Neural cell (in vitro differentiated cells): ENCODE results near the gene MPND. TPM values are rescaled to one million over a fixed set of nuclear protein-coding genes. Genes with fewer than 3 reads are reported as not detected.

Source experiments
- H2AFZ ChIP-seq: fragments of 200-600, 300-800 bp; sonication (generic), shearing (Covaris generic); 2 replicates; pipeline ENCODE4 v1.6.0; 2014; ENCODE audit warnings: low read depth, mild to moderate bottlenecking, antibody characterized with exemption, low read length, moderate library complexity
- H3F3A ChIP-seq: fragments of 200-600 bp; shearing (Covaris generic); 2 replicates; pipeline ENCODE4 v1.6.1; 2016; ENCODE audit warnings: mild to moderate bottlenecking, moderate library complexity, mixed read lengths, antibody characterized with exemption, low read length; ENCODE audit not compliant: insufficient read depth, poor library complexity, severe bottlenecking
- H3K27ac ChIP-seq: fragments of 200-600, 300-800 bp; sonication (generic), shearing (Covaris generic); 2 replicates; pipeline ENCODE4 v1.5.1; 2014; ENCODE audit warnings: mild to moderate bottlenecking, low read length, moderate library complexity
- H3K27me3 ChIP-seq: fragments of 300-800, 200-600 bp; sonication (generic), shearing (Covaris generic); 2 replicates; pipeline ENCODE4 v1.6.0; 2014; ENCODE audit warnings: mild to moderate bottlenecking, low read depth, low read length, moderate library complexity; ENCODE audit not compliant: insufficient read depth
- H3K36me3 ChIP-seq: fragments of 300-800, 200-600 bp; sonication (generic), shearing (Covaris generic); 2 replicates; pipeline ENCODE4 v1.5.1; 2014; ENCODE audit warnings: mild to moderate bottlenecking, antibody characterized with exemption, low read length, moderate library complexity; ENCODE audit not compliant: insufficient read depth
- H3K4me2 ChIP-seq: fragments of 300-800, 200-600 bp; sonication (generic), shearing (Covaris generic); 2 replicates; pipeline ENCODE4 v1.6.0; 2014; ENCODE audit warnings: mild to moderate bottlenecking, low read length
- H3K4me3 ChIP-seq: fragments of 300-800, 200-600 bp; sonication (generic), shearing (Covaris generic); 2 replicates; pipeline ENCODE4 v1.5.1; 2014; ENCODE audit warnings: mild to moderate bottlenecking, low read length, moderate library complexity
- H3K79me2 ChIP-seq: fragments of 200-600 bp; shearing (Covaris generic); replicated peaks from 2 replicates; pipeline ENCODE4 v1.6.0; 2014; ENCODE audit warnings: mild to moderate bottlenecking, low read length, moderate library complexity; ENCODE audit not compliant: insufficient read depth
- H3K9ac ChIP-seq: fragments of 300-800, 200-600 bp; sonication (generic), shearing (Covaris generic); 2 replicates; pipeline ENCODE4 v1.6.1; 2016; ENCODE audit warnings: mild to moderate bottlenecking, low read length, mixed read lengths
- H3K9me2 ChIP-seq: fragments of 200-600 bp; shearing (Covaris generic); 2 replicates; pipeline ENCODE4 v1.6.1; 2016; ENCODE audit warnings: mild to moderate bottlenecking, low read length, mixed read lengths; ENCODE audit not compliant: insufficient read depth
- H3K9me3 ChIP-seq: fragments of 200-600, 300-800 bp; sonication (generic), shearing (Covaris generic); 2 replicates; pipeline ENCODE4 v1.6.1; 2016; ENCODE audit warnings: mild to moderate bottlenecking, mixed run types, low read length, moderate library complexity, mixed read lengths
- H4K20me1 ChIP-seq: fragments of 200-600 bp; shearing (Covaris generic); 2 replicates; pipeline ENCODE4 v1.6.1; 2016; ENCODE audit warnings: mild to moderate bottlenecking, mixed run types; ENCODE audit not compliant: insufficient read depth
- CTCF ChIP-seq: fragments of 450-650 bp; IDR thresholded peaks from 2 replicates; pipeline ENCODE4 v1.5.1; 2014; ENCODE audit warnings: antibody characterized with exemption, mild to moderate bottlenecking, moderate library complexity; ENCODE audit not compliant: poor library complexity, severe bottlenecking
- EP300 ChIP-seq: fragments of 450-650 bp; conservative IDR thresholded peaks from 2 replicates; pipeline ENCODE4 v1.6.1; 2014; ENCODE audit warnings: antibody characterized with exemption, mild to moderate bottlenecking, moderate library complexity; ENCODE audit not compliant: poor library complexity, severe bottlenecking
- EZH2 ChIP-seq: fragments of 200-600, 300-800 bp; shearing (Covaris generic), sonication (generic); IDR thresholded peaks from 2 replicates; pipeline ENCODE4 v1.6.1; 2014; ENCODE audit warnings: antibody characterized with exemption, low read length, borderline replicate concordance, mild to moderate bottlenecking; ENCODE audit not compliant: insufficient read depth, poor library complexity, severe bottlenecking
- MXI1 ChIP-seq: fragments of 450-650 bp; conservative IDR thresholded peaks from 2 replicates; pipeline ENCODE4 v1.6.1; 2014; ENCODE audit warnings: antibody characterized with exemption, mild to moderate bottlenecking; ENCODE audit not compliant: poor library complexity, severe bottlenecking
- POLR2AphosphoS5 ChIP-seq: IDR thresholded peaks from 2 replicates; pipeline ENCODE4 v1.6.1; 2012
- RAD21 ChIP-seq: fragments of 450-650 bp; conservative IDR thresholded peaks from 2 replicates; pipeline ENCODE4 v1.6.1; 2014; ENCODE audit warnings: antibody characterized with exemption, mild to moderate bottlenecking, moderate library complexity
- SMC3 ChIP-seq: fragments of 450-650 bp; conservative IDR thresholded peaks from 2 replicates; pipeline ENCODE4 v1.6.1; 2014; ENCODE audit warnings: antibody characterized with exemption, mild to moderate bottlenecking, moderate library complexity; ENCODE audit not compliant: poor library complexity
- TAF1 ChIP-seq: IDR thresholded peaks from 2 replicates; pipeline ENCODE4 v1.6.1; 2012; ENCODE audit warnings: low read depth
- polyA plus RNA-seq: library from polyadenylated mRNA; depleted of rRNA; stranded (reverse); fragments of >200 nt; gene quantifications from 2 replicates; pipeline ENCODE4 v1.2.3, GENCODE V29; 2014
- TF ChIP-seq, protein P1 (sequence below): IDR thresholded peaks from 2 replicates; pipeline ENCODE4 v1.6.1; 2012; ENCODE audit warnings: borderline replicate concordance

MPND gene
- polyA plus RNA-seq, 1 donor from 2014 or later = 34.8 TPM

DNA sequence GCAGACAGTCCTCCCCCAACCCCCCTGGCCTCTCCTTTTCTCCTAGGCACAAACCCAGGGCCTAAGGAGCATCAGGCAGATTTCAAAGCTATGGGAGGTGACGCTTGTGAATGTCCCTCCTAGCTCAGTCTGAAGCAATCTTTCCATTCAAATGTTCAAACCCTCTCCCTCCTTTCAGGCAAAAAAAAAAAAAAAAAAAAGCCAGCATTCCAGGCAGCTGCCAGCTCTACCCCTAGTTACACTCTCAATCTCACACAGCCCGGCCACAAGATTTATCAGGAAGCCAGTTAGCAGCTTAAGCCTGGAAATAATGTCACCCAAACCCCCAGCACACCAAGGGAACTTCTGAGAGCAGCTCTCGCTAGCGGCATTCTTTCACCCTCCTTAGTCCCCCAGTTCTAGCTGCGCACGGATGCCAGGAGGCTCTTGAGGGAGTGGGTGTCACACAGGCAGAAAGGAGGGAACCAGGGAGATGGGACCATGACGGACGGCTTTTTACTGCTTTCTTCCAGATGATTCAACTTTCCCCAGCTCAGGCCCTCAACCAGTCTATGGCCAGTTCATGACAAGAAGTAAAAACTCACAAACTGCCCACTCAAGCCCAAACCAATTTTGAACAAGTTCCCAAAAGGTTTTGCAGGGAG lies 50.7 kb downstream of the MPND start:
- no peak overlapping the region for H2AFZ ChIP-seq
- H3K9me2 ChIP-seq = no peaks in the 10 kb centered on the region
- no peaks in the 10 kb centered on the region for H4K20me1 ChIP-seq
- no peaks in the 10 kb centered on the region for H3K27me3 ChIP-seq
- H3K4me3 ChIP-seq = no peak overlapping the region
- H3F3A ChIP-seq = no peaks in the 10 kb centered on the region
- H3K79me2 ChIP-seq = peaks cover 38% of the 10 kb centered on the region
- H3K4me2 ChIP-seq = no peak overlapping the region
- H3K27ac ChIP-seq = no peak overlapping the region
- peak overlapping the region; percentile 23 for H3K9ac ChIP-seq
- H3K36me3 ChIP-seq = no peaks in the 10 kb centered on the region
- TF ChIP-seq MXI1 (no peak), EZH2 (no peak)
- no peaks in the 10 kb centered on the region for H3K9me3 ChIP-seq

- no peak overlapping the region for H3K27ac ChIP-seq
- H4K20me1 ChIP-seq = no peaks in the 10 kb centered on the region
- H3K4me3 ChIP-seq = no peak overlapping the region
- H3K4me2 ChIP-seq = no peak overlapping the region
- no peaks in the 10 kb centered on the region for H3K36me3 ChIP-seq
- TF ChIP-seq POLR2AphosphoS5 (no peak), EZH2 (no peak), EP300 (no peak), RAD21 (no peak), CTCF (no peak), SMC3 (no peak), TAF1 (no peak)
- TF ChIP-seq, protein P1, sequence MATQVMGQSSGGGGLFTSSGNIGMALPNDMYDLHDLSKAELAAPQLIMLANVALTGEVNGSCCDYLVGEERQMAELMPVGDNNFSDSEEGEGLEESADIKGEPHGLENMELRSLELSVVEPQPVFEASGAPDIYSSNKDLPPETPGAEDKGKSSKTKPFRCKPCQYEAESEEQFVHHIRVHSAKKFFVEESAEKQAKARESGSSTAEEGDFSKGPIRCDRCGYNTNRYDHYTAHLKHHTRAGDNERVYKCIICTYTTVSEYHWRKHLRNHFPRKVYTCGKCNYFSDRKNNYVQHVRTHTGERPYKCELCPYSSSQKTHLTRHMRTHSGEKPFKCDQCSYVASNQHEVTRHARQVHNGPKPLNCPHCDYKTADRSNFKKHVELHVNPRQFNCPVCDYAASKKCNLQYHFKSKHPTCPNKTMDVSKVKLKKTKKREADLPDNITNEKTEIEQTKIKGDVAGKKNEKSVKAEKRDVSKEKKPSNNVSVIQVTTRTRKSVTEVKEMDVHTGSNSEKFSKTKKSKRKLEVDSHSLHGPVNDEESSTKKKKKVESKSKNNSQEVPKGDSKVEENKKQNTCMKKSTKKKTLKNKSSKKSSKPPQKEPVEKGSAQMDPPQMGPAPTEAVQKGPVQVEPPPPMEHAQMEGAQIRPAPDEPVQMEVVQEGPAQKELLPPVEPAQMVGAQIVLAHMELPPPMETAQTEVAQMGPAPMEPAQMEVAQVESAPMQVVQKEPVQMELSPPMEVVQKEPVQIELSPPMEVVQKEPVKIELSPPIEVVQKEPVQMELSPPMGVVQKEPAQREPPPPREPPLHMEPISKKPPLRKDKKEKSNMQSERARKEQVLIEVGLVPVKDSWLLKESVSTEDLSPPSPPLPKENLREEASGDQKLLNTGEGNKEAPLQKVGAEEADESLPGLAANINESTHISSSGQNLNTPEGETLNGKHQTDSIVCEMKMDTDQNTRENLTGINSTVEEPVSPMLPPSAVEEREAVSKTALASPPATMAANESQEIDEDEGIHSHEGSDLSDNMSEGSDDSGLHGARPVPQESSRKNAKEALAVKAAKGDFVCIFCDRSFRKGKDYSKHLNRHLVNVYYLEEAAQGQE = no peak
- no peak overlapping the region for H3K9ac ChIP-seq
- H3K79me2 ChIP-seq = peaks cover 47% of the 10 kb centered on the region
- H3K9me3 ChIP-seq = no peaks in the 10 kb centered on the region
- no peak overlapping the region for H2AFZ ChIP-seq
- no peaks in the 10 kb centered on the region for H3K9me2 ChIP-seq
- no peaks in the 10 kb centered on the region for H3K27me3 ChIP-seq
- no peaks in the 10 kb centered on the region for H3F3A ChIP-seq
Measured at GRCh38 chr19:4396949-4397783, 53.8 kb downstream of the MPND start.
